ENCODE results near the gene APOL6.

Gene APOL6

GRCh38 chr22:35630891-35631290 lies 17.4 kb upstream of the APOL6 start:
- no peak for DNase-seq (ENCODE audit: low read depth)
- H3K4me3 ChIP-seq (ENCODE audit: low read depth, low read length): no peak overlapping the region
- no peak for TF ChIP-seq CTCF (IDR thresholded peaks at IDR 0.05; ENCODE audit: low read depth, low read length, missing control alignments)

GRCh38 chr22:35631597-35631996 lies 16.6 kb upstream of the APOL6 start:
- no peak overlapping the region for H3K4me3 ChIP-seq (ENCODE audit: low read depth, low read length)
- DNase-seq (ENCODE audit: low read depth): no peak
- peak; percentile 79 for TF ChIP-seq CTCF (IDR thresholded peaks at IDR 0.05; ENCODE audit: low read depth, low read length, missing control alignments)

GRCh38 chr22:35632935-35633334 lies 15.3 kb upstream of the APOL6 start:
- no peak for DNase-seq (ENCODE audit: low read depth)
- no peak overlapping the region for H3K4me3 ChIP-seq (ENCODE audit: low read depth, low read length)
- no peak for TF ChIP-seq CTCF (IDR thresholded peaks at IDR 0.05; ENCODE audit: low read depth, low read length, missing control alignments)

GRCh38 chr22:35633520-35633919 lies 14.7 kb upstream of the APOL6 start:
- TF ChIP-seq CTCF (IDR thresholded peaks at IDR 0.05; ENCODE audit: low read depth, low read length, missing control alignments): no peak
- no peak overlapping the region for H3K4me3 ChIP-seq (ENCODE audit: low read depth, low read length)
- DNase-seq (ENCODE audit: low read depth): no peak

- TF ChIP-seq CTCF (IDR thresholded peaks at IDR 0.05; ENCODE audit: low read depth, low read length, missing control alignments): no peak
- no peak overlapping the region for H3K4me3 ChIP-seq (ENCODE audit: low read depth, low read length)
- no peak for DNase-seq (ENCODE audit: low read depth)
These were observed 14.2 kb upstream of the APOL6 start for GRCh38 chr22:35634015-35634414.

GRCh38 chr22:35634943-35635540 lies 13.2 kb upstream of the APOL6 start:
- TF ChIP-seq CTCF (IDR thresholded peaks at IDR 0.05; ENCODE audit: low read depth, low read length, missing control alignments): no peak
- no peak for DNase-seq (ENCODE audit: low read depth)
- H3K4me3 ChIP-seq (ENCODE audit: low read depth, low read length): no peak overlapping the region

- no peak for DNase-seq (ENCODE audit: low read depth)
These were observed 11.0 kb upstream of the APOL6 start for GRCh38 chr22:35637254-35637653.

More at GRCh38 chr22:35637254-35637653, 11.0 kb upstream of the APOL6 start:
- no peak overlapping the region for H3K4me3 ChIP-seq (ENCODE audit: low read depth, low read length)
- no peak for TF ChIP-seq CTCF (IDR thresholded peaks at IDR 0.05; ENCODE audit: low read depth, low read length, missing control alignments)
